Measurements from ENCODE around the gene MAP3K9.
A peak's percentile ranks its signal among the peaks of the same experiment; 100 is the strongest.

Gene MAP3K9

DNA sequence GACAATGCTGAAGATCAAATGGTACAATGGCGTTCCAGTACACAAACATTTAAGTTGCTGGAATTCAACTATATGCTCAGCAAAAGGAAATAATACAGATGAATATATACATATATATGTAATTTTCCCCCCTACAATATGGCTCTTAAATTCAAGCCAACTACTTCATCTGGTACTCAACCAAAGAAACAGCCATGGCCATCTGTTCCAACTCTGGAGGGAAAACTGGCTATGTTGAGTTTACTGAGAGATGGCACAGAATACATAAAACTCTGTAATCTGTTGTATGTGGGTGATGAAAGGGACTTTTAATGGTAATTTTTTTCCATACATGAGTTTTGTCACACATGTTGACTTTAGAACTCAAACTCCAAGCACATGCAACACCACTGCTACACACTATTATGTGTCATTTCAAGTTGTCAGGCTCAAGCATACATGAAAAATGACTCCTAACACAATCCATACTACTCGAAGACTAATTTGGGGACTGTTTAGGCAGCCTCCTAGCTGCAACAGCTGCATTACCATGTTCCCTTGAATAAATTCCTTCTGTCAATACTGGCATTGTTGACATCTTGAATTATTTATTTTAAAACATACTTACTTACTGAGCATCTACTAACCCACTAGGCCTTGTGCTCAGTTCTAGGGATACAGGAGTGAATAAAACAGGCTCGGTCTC, 38.2 kb upstream of the MAP3K9 start:
- Mint-ChIP-seq H3K4me1 (no peaks in the 10 kb centered on the region), H3K36me3 (ENCODE audit: low read depth) (no peaks in the 10 kb centered on the region), H3K27me3 (ENCODE audit: low read depth, poor library complexity) (peaks cover 19% of the 10 kb centered on the region), H3K27ac (no peak overlapping the region), H3K9me3 (no peaks in the 10 kb centered on the region), H3K4me3 (no peak overlapping the region)
- TF ChIP-seq, protein P1, sequence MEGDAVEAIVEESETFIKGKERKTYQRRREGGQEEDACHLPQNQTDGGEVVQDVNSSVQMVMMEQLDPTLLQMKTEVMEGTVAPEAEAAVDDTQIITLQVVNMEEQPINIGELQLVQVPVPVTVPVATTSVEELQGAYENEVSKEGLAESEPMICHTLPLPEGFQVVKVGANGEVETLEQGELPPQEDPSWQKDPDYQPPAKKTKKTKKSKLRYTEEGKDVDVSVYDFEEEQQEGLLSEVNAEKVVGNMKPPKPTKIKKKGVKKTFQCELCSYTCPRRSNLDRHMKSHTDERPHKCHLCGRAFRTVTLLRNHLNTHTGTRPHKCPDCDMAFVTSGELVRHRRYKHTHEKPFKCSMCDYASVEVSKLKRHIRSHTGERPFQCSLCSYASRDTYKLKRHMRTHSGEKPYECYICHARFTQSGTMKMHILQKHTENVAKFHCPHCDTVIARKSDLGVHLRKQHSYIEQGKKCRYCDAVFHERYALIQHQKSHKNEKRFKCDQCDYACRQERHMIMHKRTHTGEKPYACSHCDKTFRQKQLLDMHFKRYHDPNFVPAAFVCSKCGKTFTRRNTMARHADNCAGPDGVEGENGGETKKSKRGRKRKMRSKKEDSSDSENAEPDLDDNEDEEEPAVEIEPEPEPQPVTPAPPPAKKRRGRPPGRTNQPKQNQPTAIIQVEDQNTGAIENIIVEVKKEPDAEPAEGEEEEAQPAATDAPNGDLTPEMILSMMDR (IDR thresholded peaks at IDR 0.05) = no peak
- DNase-seq = no peak

DNA sequence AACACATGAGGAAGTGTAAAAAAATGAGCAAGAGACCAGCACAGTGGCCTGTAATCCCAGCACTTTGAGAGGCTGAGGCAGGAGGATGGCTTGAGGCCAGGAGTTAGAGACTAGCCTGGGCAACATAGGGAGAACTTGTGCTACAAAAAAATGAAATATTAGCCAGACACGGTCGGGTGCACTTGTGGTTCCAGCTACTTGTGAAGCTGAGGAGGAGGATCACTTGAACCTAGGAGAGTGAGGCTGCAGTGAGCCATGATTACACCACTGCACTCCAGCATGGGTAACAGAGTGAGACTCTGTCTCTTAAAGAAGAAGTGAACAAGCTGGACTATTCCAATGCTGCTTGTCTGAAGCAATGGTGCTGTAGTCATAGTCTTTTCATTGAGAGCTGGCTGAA, 36.3 kb upstream of the MAP3K9 start:
- Mint-ChIP-seq H3K36me3 (ENCODE audit: low read depth) (no peaks in the 10 kb centered on the region), H3K4me3 (no peak overlapping the region), H3K27ac (peak overlapping the region; percentile 59), H3K4me1 (no peaks in the 10 kb centered on the region), H3K9me3 (no peaks in the 10 kb centered on the region), H3K27me3 (ENCODE audit: low read depth, poor library complexity) (peaks cover 22% of the 10 kb centered on the region)
- no peak for DNase-seq
- TF ChIP-seq, protein P1 (IDR thresholded peaks at IDR 0.05) = no peak

DNA sequence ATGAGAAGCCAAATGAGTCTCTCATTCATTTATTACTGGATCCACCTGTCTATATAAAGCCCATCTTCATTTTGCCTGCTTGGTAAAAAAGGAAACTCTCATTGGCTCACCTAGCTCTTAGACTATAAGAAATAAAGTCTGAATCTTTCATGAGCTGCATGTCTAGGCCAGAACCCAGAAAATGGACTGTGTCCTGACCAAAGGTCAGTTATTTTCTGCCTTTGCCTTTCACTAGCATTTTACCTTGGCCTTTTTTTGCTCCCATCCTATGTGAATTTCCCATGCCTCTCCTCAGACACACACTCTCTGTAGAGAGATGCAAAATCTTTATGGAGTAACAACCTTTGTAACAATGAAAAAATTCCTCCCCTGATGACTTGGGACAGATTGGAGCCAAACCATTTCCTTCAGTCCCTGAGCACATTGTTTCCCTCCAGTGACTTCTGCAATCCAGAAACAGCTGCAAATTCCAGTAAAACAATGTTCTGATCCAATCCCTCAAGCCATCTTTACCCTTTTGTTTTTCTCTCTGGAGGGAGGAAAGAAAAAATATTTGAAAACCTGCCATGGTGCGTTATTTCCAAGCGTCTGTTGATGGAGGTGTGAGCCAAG, 33.6 kb upstream of the MAP3K9 start:
- H3K27ac Mint-ChIP-seq = no peak overlapping the region
- peaks cover 17% of the 10 kb centered on the region for H3K27me3 Mint-ChIP-seq (ENCODE audit: low read depth, poor library complexity)
- TF ChIP-seq, protein P1 (IDR thresholded peaks at IDR 0.05) = no peak
- no peaks in the 10 kb centered on the region for H3K36me3 Mint-ChIP-seq (ENCODE audit: low read depth)
- DNase-seq = no peak
- H3K4me3 Mint-ChIP-seq = no peak overlapping the region
- H3K9me3 Mint-ChIP-seq = no peaks in the 10 kb centered on the region
- H3K4me1 Mint-ChIP-seq = peaks cover 5% of the 10 kb centered on the region

DNA sequence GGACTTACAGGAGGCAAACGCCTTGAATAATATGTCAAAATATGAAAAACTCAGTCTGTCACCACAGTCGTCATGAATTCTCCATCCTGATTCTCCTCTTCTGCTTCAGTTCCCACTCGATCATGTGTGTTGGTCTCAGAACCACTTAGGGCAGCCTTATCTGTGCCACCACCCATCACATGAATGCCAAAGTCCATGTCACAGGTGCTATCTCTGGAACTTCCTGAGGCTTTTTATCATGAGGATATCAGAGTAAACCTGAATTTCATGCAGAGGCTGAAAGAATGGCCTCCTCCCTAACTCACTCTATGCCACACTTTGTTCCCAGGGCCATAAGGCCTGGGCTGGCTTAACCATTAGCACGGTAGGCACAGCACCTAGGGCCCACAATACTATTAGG, 28.8 kb upstream of the MAP3K9 start:
- Mint-ChIP-seq H3K27me3 (ENCODE audit: low read depth, poor library complexity) (peaks cover 8% of the 10 kb centered on the region), H3K4me3 (no peak overlapping the region), H3K36me3 (ENCODE audit: low read depth) (no peaks in the 10 kb centered on the region), H3K27ac (no peak overlapping the region), H3K9me3 (peaks cover 20% of the 10 kb centered on the region), H3K4me1 (peaks cover 5% of the 10 kb centered on the region)
- TF ChIP-seq, protein P1 (IDR thresholded peaks at IDR 0.05) = no peak
- DNase-seq = no peak

DNA sequence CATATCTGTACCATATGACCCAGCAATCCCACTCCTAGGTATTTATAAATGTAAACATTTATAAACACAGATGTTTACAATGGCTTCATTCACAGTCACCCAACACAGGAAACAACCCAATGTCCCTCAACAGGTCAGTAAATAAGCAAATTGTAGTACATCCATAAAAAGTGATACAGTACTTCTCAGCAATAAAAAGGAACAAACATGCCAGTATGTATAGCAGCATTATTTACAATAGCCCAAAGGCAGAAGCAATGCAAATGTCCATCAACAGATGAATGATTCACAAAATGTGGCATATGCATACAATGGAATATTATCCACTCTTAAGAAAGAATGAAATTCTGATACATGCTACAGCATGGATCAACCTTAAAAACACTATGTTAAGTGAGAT, 27.6 kb upstream of the MAP3K9 start:
- no peak overlapping the region for H3K4me3 Mint-ChIP-seq
- no peak for DNase-seq
- H3K9me3 Mint-ChIP-seq = peaks cover 20% of the 10 kb centered on the region
- TF ChIP-seq, protein P1 (IDR thresholded peaks at IDR 0.05) = no peak
- H3K36me3 Mint-ChIP-seq (ENCODE audit: low read depth) = no peaks in the 10 kb centered on the region
- peaks cover 9% of the 10 kb centered on the region for H3K27me3 Mint-ChIP-seq (ENCODE audit: low read depth, poor library complexity)
- H3K4me1 Mint-ChIP-seq = peaks cover 5% of the 10 kb centered on the region
- no peak overlapping the region for H3K27ac Mint-ChIP-seq

DNA sequence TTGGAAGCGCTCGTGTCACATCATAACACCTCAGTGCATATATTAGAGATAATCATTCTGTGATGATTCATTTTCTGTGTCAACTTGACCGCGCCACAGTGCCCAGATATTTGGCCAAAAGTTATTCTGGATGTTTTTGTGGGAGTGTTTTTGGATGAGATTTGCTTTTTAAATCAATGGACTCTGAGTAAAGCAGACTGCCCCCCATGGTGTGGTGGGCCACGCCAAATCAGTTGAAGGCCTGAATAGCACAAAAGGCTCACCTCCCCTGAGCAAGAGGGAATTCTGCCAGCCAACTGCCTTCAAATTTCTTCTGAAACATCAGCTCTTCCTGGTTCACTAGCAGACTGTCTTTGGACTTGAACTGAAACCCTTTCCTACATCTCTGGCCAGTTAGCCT, 24.6 kb upstream of the MAP3K9 start:
- TF ChIP-seq, protein P1 (IDR thresholded peaks at IDR 0.05) = no peak
- peaks cover 9% of the 10 kb centered on the region for H3K27me3 Mint-ChIP-seq (ENCODE audit: low read depth, poor library complexity)
- H3K27ac Mint-ChIP-seq = no peak overlapping the region
- H3K4me1 Mint-ChIP-seq = peaks cover 4% of the 10 kb centered on the region
- no peak overlapping the region for H3K4me3 Mint-ChIP-seq
- no peaks in the 10 kb centered on the region for H3K36me3 Mint-ChIP-seq (ENCODE audit: low read depth)
- no peak for DNase-seq
- peaks cover 20% of the 10 kb centered on the region for H3K9me3 Mint-ChIP-seq

Measured in nephron progenitor cell (in vitro differentiated cells).